ENCODE measurements around the gene BICDL2.

GRCh38 chr16:3017794-3018506 is 18.8 kb downstream of the BICDL2 start, which contains the start of gene CLDN6:
- peak; percentile 55 for TF ChIP-seq CTCF (IDR thresholded peaks at IDR 0.05; ENCODE audit: poor library complexity, severe bottlenecking)
- TF ChIP-seq POLR2AphosphoS5 (IDR thresholded peaks at IDR 0.05) = no peak
- TF ChIP-seq RAD21 (conservative IDR thresholded peaks at IDR 0.05) = no peak
- TF ChIP-seq EZH2 (IDR thresholded peaks at IDR 0.05; ENCODE audit: borderline replicate concordance, insufficient read depth, low read length, poor library complexity, severe bottlenecking) = no peak
- no peak for TF ChIP-seq MXI1 (conservative IDR thresholded peaks at IDR 0.05; ENCODE audit: poor library complexity, severe bottlenecking)
- TF ChIP-seq SMC3 (conservative IDR thresholded peaks at IDR 0.05; ENCODE audit: poor library complexity) = no peak
- no peak for TF ChIP-seq EP300 (conservative IDR thresholded peaks at IDR 0.05; ENCODE audit: poor library complexity, severe bottlenecking)
